Esophagus (tissue), 2 donors: ENCODE measurements around the gene RPS21. TPM values are rescaled to one million over a fixed set of nuclear protein-coding genes. Genes with fewer than 3 reads are reported as not detected.

Experiments
- H3K27ac ChIP-seq, 2 donors: one replicate each; pipeline ENCODE4 v1.5.1; 2013; ENCODE audit warnings: low read depth in 2 of 2, mild to moderate bottlenecking in 2 of 2, inconsistent platforms in 1 of 2, low read length in 1 of 2, moderate library complexity in 1 of 2
- H3K27me3 ChIP-seq, 2 donors: one replicate each; pipeline ENCODE4 v1.6.1; 2013; ENCODE audit warnings: low read length in 2 of 2, control low read depth in 1 of 2, mild to moderate bottlenecking in 1 of 2; ENCODE audit not compliant: insufficient read depth in 2 of 2, control insufficient read depth in 1 of 2
- H3K36me3 ChIP-seq, 2 donors: one replicate each; pipeline ENCODE4 v1.6.1; 2013; ENCODE audit warnings: low read length in 1 of 2; ENCODE audit not compliant: control insufficient read depth in 2 of 2, insufficient read depth in 2 of 2
- H3K4me1 ChIP-seq, 2 donors: one replicate each; pipeline ENCODE4 v1.6.1; 2013; ENCODE audit warnings: low read length in 1 of 2; ENCODE audit not compliant: control insufficient read depth in 2 of 2, insufficient read depth in 2 of 2
- H3K4me3 ChIP-seq, 2 donors: one replicate each; pipeline ENCODE4 v1.5.1; 2013; ENCODE audit warnings: low read length in 2 of 2, mild to moderate bottlenecking in 2 of 2, low read depth in 1 of 2, moderate library complexity in 1 of 2
- H3K9me3 ChIP-seq, 2 donors: one replicate each; pipeline ENCODE4 v1.6.1; 2013; ENCODE audit warnings: mild to moderate bottlenecking in 2 of 2, low read depth in 1 of 2, low read length in 1 of 2, moderate library complexity in 1 of 2; ENCODE audit not compliant: control insufficient read depth in 2 of 2, insufficient read depth in 1 of 2
- WGBS, 2 donors: extraction: QIAGEN DNeasy Blood & Tissue Kit; methylation state at CpG; one replicate each; pipeline ENCODE4 v1.1.7; 2013; 5-methylcytosine and 5-hydroxymethylcytosine counted together
- polyA plus RNA-seq, 2 donors: library from polyadenylated mRNA; stranded (reverse); fragments of 200-250 nt; gene quantifications; one replicate each; pipeline ENCODE4 v1.2.3, GENCODE V29; 2013
- donor health status: healthy with polysubstance abuse.
- donor health status: Bipolar disorder and iron deficiency.

Gene RPS21
- polyA plus RNA-seq, 2 donors, result 4,370 to 5,155 TPM

- no peaks in the 10 kb centered on the region for H3K27me3 ChIP-seq
- H3K36me3 ChIP-seq, result peaks cover 0 to 4% of the 10 kb centered on the region in 2 donors
- no peak overlapping the region for H3K27ac ChIP-seq
- H3K4me1 ChIP-seq, result peaks cover 5 to 7% of the 10 kb centered on the region in 2 donors
- peaks cover 0 to 4% of the 10 kb centered on the region in 2 donors for H3K9me3 ChIP-seq
- H3K4me3 ChIP-seq, result no peak overlapping the region
- 84% methylated on average over 22 of the region's 22 CpGs for WGBS, 2 donors
Observed at GRCh38 chr20:62413896-62414481, 27.1 kb downstream of the RPS21 start.

GRCh38 chr20:62415354-62416111, 28.6 kb downstream of the RPS21 start:
- H3K9me3 ChIP-seq, result peaks cover 0 to 4% of the 10 kb centered on the region in 2 donors
- peaks cover 0 to 8% of the 10 kb centered on the region in 2 donors for H3K36me3 ChIP-seq
- H3K4me1 ChIP-seq, result peaks cover 0 to under 1% of the 10 kb centered on the region in 2 donors
- H3K27ac ChIP-seq, result no peak overlapping the region
- WGBS, 2 donors, result 82 to 83% methylated on average over 23 to 24 of the region's 24 CpGs
- no peaks in the 10 kb centered on the region for H3K27me3 ChIP-seq
- no peak overlapping the region for H3K4me3 ChIP-seq

- H3K9me3 ChIP-seq, result peaks cover 0 to 10% of the 10 kb centered on the region in 2 donors
- H3K4me1 ChIP-seq, result peaks cover 0 to 8% of the 10 kb centered on the region in 2 donors
- H3K36me3 ChIP-seq, result peaks cover 0 to 15% of the 10 kb centered on the region in 2 donors
- WGBS, 2 donors, result 85 to 88% methylated on average over 43 of the region's 43 CpGs
- H3K4me3 ChIP-seq, result no peak overlapping the region
- H3K27ac ChIP-seq, result no peak overlapping the region
- H3K27me3 ChIP-seq, result no peaks in the 10 kb centered on the region
Observed at GRCh38 chr20:62416651-62417637, 30.0 kb downstream of the RPS21 start.

- WGBS, 2 donors, result 77 to 78% methylated on average over 25 of the region's 25 CpGs
- Histone ChIP-seq H3K9me3 (peaks cover 0 to 11% of the 10 kb centered on the region in 2 donors), H3K4me1 (peaks cover 0 to 8% of the 10 kb centered on the region in 2 donors), H3K36me3 (peaks cover 0 to 15% of the 10 kb centered on the region in 2 donors), H3K4me3 (no peak overlapping the region), H3K27ac (no peak overlapping the region), H3K27me3 (no peaks in the 10 kb centered on the region)
Observed at GRCh38 chr20:62417981-62418708, 31.2 kb downstream of the RPS21 start.

GRCh38 chr20:62418709-62419487, 32.0 kb downstream of the RPS21 start:
- Histone ChIP-seq H3K27ac (no peak overlapping the region), H3K4me1 (peaks cover 0 to 8% of the 10 kb centered on the region in 2 donors), H3K36me3 (peaks cover 0 to 15% of the 10 kb centered on the region in 2 donors), H3K27me3 (no peaks in the 10 kb centered on the region), H3K4me3 (no peak overlapping the region), H3K9me3 (peaks cover 0 to 11% of the 10 kb centered on the region in 2 donors)
- 75 to 79% methylated on average over 17 to 19 of the region's 19 CpGs for WGBS, 2 donors

- Histone ChIP-seq H3K4me1 (peaks cover 0 to 11% of the 10 kb centered on the region in 2 donors), H3K27ac (no peak overlapping the region), H3K4me3 (no peak overlapping the region), H3K9me3 (peaks cover 0 to 11% of the 10 kb centered on the region in 2 donors), H3K27me3 (no peaks in the 10 kb centered on the region), H3K36me3 (peaks cover 0 to 15% of the 10 kb centered on the region in 2 donors)
- WGBS, 2 donors, result 66 to 73% methylated on average over 9 of the region's 9 CpGs
Observed at GRCh38 chr20:62419759-62420158, 32.9 kb downstream of the RPS21 start.

- H3K9me3 ChIP-seq, result peaks cover 0 to 11% of the 10 kb centered on the region in 2 donors
- 88 to 90% methylated on average over 24 of the region's 24 CpGs for WGBS, 2 donors
- H3K36me3 ChIP-seq, result peaks cover 0 to 19% of the 10 kb centered on the region in 2 donors
- H3K4me1 ChIP-seq, result peaks cover 0 to 19% of the 10 kb centered on the region in 2 donors
- no peaks in the 10 kb centered on the region for H3K27me3 ChIP-seq
- H3K4me3 ChIP-seq, result no peak overlapping the region
- no peak overlapping the region for H3K27ac ChIP-seq
Observed at GRCh38 chr20:62420846-62421715, 34.2 kb downstream of the RPS21 start.

- Histone ChIP-seq H3K4me3 (no peak overlapping the region), H3K9me3 (peaks cover 0 to 11% of the 10 kb centered on the region in 2 donors), H3K27ac (no peak overlapping the region), H3K4me1 (peaks cover under 1 to 24% of the 10 kb centered on the region in 2 donors), H3K27me3 (no peaks in the 10 kb centered on the region), H3K36me3 (peaks cover 0 to 19% of the 10 kb centered on the region in 2 donors)
- 88 to 93% methylated on average over 6 of the region's 6 CpGs for WGBS, 2 donors
Observed at GRCh38 chr20:62421716-62421990, 34.8 kb downstream of the RPS21 start.
